ENCODE data around the gene FYN.

DNA sequence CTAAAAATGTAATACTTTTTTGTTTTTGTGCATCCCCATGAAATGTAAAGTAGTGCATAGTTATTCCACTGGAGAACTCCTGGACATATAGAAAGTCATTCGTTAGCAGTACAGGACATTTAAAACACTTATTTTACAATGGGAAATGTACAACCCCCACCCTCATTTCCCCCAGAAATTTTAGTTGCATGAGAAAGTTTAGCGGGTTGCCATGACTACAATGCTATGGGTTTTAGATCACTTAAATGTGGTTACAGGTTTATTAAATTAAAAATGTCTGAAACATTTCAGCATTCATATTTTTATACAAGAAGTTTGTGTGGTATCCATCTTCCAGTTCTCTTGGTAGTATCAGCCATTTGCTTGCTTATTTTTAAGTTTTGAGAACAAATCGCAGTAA, 212.7 kb downstream of the FYN start:
- TF ChIP-seq, protein P1, sequence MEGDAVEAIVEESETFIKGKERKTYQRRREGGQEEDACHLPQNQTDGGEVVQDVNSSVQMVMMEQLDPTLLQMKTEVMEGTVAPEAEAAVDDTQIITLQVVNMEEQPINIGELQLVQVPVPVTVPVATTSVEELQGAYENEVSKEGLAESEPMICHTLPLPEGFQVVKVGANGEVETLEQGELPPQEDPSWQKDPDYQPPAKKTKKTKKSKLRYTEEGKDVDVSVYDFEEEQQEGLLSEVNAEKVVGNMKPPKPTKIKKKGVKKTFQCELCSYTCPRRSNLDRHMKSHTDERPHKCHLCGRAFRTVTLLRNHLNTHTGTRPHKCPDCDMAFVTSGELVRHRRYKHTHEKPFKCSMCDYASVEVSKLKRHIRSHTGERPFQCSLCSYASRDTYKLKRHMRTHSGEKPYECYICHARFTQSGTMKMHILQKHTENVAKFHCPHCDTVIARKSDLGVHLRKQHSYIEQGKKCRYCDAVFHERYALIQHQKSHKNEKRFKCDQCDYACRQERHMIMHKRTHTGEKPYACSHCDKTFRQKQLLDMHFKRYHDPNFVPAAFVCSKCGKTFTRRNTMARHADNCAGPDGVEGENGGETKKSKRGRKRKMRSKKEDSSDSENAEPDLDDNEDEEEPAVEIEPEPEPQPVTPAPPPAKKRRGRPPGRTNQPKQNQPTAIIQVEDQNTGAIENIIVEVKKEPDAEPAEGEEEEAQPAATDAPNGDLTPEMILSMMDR (IDR thresholded peaks at IDR 0.05) = no peak
- no peak for TF ChIP-seq POLR2A (IDR thresholded peaks at IDR 0.05)
